ENCODE measurements around the gene USP3. TPM values are rescaled to one million over a fixed set of nuclear protein-coding genes. Genes with fewer than 3 reads are reported as not detected.
A peak's percentile ranks its signal among the peaks of the same experiment; 100 is the strongest.

USP3 gene
- total and polyA plus RNA-seq, 2 of the 4 experiments (the other 2 are of a cell fraction): 17.3 to 52.3 TPM

DNA sequence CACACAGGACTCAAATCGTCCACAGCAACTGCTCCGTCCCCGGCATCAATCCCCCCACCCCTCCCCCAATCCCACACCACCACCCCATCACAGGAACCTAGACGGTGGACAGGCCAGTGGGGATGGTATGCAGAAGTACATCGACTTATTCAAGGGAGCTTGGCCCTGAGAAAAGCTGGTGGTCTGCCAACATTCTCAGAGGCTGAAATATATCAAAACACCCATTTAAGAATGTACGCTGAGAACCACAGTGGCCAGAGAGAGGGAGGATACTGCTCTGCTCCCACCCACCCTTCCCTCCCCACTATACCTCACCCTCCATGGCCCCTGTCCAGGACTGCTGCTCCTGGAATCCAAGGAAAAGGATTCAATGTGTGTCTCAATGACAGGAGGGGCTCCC lies 12.4 kb upstream of the USP3 start:
- intact Hi-C loops (cut with micrococcal nuclease): no loop called here
- Histone ChIP-seq H3K4me1 (ENCODE audit: control insufficient read depth, insufficient read depth, low read length) (peaks cover 16% of the 10 kb centered on the region), H3K27me3 (ENCODE audit: control insufficient read depth, insufficient read depth, low read length) (peaks cover 2% of the 10 kb centered on the region; the same call in 1 of the 2 replicates), H4K91ac (ENCODE audit: insufficient read depth, low read depth, low read length) (peak overlapping the region; percentile 60), H3K18ac (ENCODE audit: low read depth, low read length) (peak overlapping the region; percentile 86), H2BK5ac (ENCODE audit: low read depth, low read length, poor library complexity, severe bottlenecking) (peak overlapping the region; percentile 70), H3K56ac (ENCODE audit: extremely low read depth, insufficient read depth, low read length) (no peak overlapping the region; the same call in 1 of the 2 replicates), H2BK15ac (ENCODE audit: low read depth, low read length) (peak overlapping the region; percentile 59; the same call in 2 of the 3 replicates), H2BK120ac (ENCODE audit: low read depth, low read length) (peak overlapping the region; percentile 88), H2AK9ac (replicated peaks; ENCODE audit: low read depth, low read length, poor library complexity) (peak overlapping the region; percentile 65), H4K5ac (ENCODE audit: low read depth, low read length) (peak overlapping the region; percentile 68; the same call in 1 of the 2 replicates), H3K36me3 (ENCODE audit: control insufficient read depth, insufficient read depth, low read length) (no peaks in the 10 kb centered on the region), H4K20me1 (ENCODE audit: insufficient read depth, low read length) (no peaks in the 10 kb centered on the region), H3K9ac (ENCODE audit: low read depth, low read length) (no peak overlapping the region), H4K8ac (ENCODE audit: low read depth in 2 of 2, low read length in 2 of 2) (peak overlapping the region; percentile 16 to 71; a peak in 3 of 4 replicates), H3K79me1 (ENCODE audit: low read depth in 1 of 2, low read length in 2 of 2) (no peaks in the 10 kb centered on the region), H3K23ac (ENCODE audit: low read depth, low read length) (peak overlapping the region; percentile 26; the same call in 1 of the 2 replicates), H3K4me3 (ENCODE audit: insufficient read depth, low read depth, low read length) (no peak overlapping the region), H2BK20ac (ENCODE audit: low read depth, low read length) (peak overlapping the region; percentile 61), H3K4me2 (ENCODE audit: low read depth, low read length) (peak overlapping the region; percentile 22), H3K4ac (ENCODE audit: low read depth, low read length) (peak overlapping the region; percentile 79), H3K9me1 (ENCODE audit: insufficient read depth, low read length) (peaks cover 18% of the 10 kb centered on the region), H3K9me3 (ENCODE audit: control insufficient read depth, insufficient read depth, low read length) (no peaks in the 10 kb centered on the region), H2AFZ (replicated peaks; ENCODE audit: low read length, poor library complexity) (peak overlapping the region; percentile 28), H2AK5ac (ENCODE audit: low read depth, low read length) (peak overlapping the region; percentile 61), H3K14ac (replicated peaks; ENCODE audit: low read depth, low read length) (peak overlapping the region; percentile 71), H3K27ac (ENCODE audit: insufficient read depth, low read length) (peak overlapping the region; percentile 61)
- DNase-seq: peak; percentile 85
- in situ Hi-C loops (cut with MboI; ENCODE audit: low sequenced_read_pairs): no loop called here
- no TSS peak for BruUV-seq (replicated peaks)
- WGBS, 2 experiments (ENCODE audit: extremely low coverage in 2 of 2, insufficient read length in 1 of 2): 0% methylated on average over 1 of the region's 6 CpGs; no CpG with 5 or more reads in 1 of the 2 experiments
- dilution Hi-C loops (cut with HindIII; ENCODE audit: low sequenced_read_pairs, unreplicated experiment): no loop called here
- ChIA-PET CTCF (interaction anchor here (0.7 kb wide), 1 partner anchor 68 kb away, joined by 7 read pairs; no protein-coding TSS in a partner anchor), POLR2A (ENCODE audit: unreplicated experiment) (interaction anchor here (1.0 kb wide), 1 partner anchor 13 kb away, joined by 3 read pairs; no protein-coding TSS in a partner anchor)
- no peak for TF ChIP-seq CHD1 (IDR thresholded peaks at IDR 0.05; ENCODE audit: low read depth, low read length)
- TF ChIP-seq RFX5 (IDR thresholded peaks at IDR 0.05; ENCODE audit: low read depth, low read length): no peak
- no peak for TF ChIP-seq SMC3 (IDR thresholded peaks at IDR 0.05; ENCODE audit: low read depth, low read length)
- TF ChIP-seq MAZ (IDR thresholded peaks at IDR 0.05; ENCODE audit: borderline replicate concordance, low read depth, low read length): no peak; the same call in 1 of the 2 replicates
- TF ChIP-seq NFE2L2 (IDR thresholded peaks at IDR 0.05; ENCODE audit: low read depth, low read length): no peak
- TF ChIP-seq, protein P1, sequence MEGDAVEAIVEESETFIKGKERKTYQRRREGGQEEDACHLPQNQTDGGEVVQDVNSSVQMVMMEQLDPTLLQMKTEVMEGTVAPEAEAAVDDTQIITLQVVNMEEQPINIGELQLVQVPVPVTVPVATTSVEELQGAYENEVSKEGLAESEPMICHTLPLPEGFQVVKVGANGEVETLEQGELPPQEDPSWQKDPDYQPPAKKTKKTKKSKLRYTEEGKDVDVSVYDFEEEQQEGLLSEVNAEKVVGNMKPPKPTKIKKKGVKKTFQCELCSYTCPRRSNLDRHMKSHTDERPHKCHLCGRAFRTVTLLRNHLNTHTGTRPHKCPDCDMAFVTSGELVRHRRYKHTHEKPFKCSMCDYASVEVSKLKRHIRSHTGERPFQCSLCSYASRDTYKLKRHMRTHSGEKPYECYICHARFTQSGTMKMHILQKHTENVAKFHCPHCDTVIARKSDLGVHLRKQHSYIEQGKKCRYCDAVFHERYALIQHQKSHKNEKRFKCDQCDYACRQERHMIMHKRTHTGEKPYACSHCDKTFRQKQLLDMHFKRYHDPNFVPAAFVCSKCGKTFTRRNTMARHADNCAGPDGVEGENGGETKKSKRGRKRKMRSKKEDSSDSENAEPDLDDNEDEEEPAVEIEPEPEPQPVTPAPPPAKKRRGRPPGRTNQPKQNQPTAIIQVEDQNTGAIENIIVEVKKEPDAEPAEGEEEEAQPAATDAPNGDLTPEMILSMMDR (conservative IDR thresholded peaks at IDR 0.05; ENCODE audit: low read depth, low read length): no peak
- TF ChIP-seq POLR2A (IDR thresholded peaks at IDR 0.05; ENCODE audit: low read depth, low read length): no peak
- TF ChIP-seq FOS (IDR thresholded peaks at IDR 0.05; ENCODE audit: low read depth, low read length): no peak
- TF ChIP-seq MAFK (IDR thresholded peaks at IDR 0.05; ENCODE audit: low read depth, low read length): no peak
- TF ChIP-seq, protein P2, sequence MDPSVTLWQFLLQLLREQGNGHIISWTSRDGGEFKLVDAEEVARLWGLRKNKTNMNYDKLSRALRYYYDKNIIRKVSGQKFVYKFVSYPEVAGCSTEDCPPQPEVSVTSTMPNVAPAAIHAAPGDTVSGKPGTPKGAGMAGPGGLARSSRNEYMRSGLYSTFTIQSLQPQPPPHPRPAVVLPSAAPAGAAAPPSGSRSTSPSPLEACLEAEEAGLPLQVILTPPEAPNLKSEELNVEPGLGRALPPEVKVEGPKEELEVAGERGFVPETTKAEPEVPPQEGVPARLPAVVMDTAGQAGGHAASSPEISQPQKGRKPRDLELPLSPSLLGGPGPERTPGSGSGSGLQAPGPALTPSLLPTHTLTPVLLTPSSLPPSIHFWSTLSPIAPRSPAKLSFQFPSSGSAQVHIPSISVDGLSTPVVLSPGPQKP (IDR thresholded peaks at IDR 0.05; ENCODE audit: borderline replicate concordance, low read depth, low read length): no peak
- ATAC-seq (ENCODE audit: low read depth): peak; percentile 62
